Measurements from ENCODE around the gene FARP1. TPM values are rescaled to one million over a fixed set of nuclear protein-coding genes. Genes with fewer than 3 reads are reported as not detected.

The FARP1 gene
- total and polyA plus RNA-seq, 2 of the 8 experiments (the other 6 are each of a cell fraction or from before 2014, with no cell fraction given): 24.7 to 104 TPM

DNA sequence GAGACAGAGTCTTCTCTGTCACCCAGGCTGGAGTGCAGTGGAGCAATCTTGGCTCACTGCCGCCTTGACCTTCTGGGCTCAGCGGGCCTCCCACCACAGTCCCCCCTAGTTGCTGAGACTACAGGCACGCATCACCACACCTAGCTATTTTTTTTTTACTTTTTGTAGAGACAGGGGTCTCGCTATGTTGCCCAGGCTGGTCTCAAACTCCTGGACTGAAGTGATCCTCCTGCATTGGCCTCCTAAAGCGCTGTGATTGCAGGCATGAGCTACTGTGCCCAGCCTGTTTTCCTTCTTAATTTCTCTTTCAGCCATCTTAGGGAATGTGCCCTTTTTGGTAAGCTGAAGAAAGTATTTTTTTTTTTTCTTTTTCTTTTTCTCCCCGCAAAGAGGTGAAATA, 76.8 kb downstream of the FARP1 start (continued):
- TF ChIP-seq, protein P1, sequence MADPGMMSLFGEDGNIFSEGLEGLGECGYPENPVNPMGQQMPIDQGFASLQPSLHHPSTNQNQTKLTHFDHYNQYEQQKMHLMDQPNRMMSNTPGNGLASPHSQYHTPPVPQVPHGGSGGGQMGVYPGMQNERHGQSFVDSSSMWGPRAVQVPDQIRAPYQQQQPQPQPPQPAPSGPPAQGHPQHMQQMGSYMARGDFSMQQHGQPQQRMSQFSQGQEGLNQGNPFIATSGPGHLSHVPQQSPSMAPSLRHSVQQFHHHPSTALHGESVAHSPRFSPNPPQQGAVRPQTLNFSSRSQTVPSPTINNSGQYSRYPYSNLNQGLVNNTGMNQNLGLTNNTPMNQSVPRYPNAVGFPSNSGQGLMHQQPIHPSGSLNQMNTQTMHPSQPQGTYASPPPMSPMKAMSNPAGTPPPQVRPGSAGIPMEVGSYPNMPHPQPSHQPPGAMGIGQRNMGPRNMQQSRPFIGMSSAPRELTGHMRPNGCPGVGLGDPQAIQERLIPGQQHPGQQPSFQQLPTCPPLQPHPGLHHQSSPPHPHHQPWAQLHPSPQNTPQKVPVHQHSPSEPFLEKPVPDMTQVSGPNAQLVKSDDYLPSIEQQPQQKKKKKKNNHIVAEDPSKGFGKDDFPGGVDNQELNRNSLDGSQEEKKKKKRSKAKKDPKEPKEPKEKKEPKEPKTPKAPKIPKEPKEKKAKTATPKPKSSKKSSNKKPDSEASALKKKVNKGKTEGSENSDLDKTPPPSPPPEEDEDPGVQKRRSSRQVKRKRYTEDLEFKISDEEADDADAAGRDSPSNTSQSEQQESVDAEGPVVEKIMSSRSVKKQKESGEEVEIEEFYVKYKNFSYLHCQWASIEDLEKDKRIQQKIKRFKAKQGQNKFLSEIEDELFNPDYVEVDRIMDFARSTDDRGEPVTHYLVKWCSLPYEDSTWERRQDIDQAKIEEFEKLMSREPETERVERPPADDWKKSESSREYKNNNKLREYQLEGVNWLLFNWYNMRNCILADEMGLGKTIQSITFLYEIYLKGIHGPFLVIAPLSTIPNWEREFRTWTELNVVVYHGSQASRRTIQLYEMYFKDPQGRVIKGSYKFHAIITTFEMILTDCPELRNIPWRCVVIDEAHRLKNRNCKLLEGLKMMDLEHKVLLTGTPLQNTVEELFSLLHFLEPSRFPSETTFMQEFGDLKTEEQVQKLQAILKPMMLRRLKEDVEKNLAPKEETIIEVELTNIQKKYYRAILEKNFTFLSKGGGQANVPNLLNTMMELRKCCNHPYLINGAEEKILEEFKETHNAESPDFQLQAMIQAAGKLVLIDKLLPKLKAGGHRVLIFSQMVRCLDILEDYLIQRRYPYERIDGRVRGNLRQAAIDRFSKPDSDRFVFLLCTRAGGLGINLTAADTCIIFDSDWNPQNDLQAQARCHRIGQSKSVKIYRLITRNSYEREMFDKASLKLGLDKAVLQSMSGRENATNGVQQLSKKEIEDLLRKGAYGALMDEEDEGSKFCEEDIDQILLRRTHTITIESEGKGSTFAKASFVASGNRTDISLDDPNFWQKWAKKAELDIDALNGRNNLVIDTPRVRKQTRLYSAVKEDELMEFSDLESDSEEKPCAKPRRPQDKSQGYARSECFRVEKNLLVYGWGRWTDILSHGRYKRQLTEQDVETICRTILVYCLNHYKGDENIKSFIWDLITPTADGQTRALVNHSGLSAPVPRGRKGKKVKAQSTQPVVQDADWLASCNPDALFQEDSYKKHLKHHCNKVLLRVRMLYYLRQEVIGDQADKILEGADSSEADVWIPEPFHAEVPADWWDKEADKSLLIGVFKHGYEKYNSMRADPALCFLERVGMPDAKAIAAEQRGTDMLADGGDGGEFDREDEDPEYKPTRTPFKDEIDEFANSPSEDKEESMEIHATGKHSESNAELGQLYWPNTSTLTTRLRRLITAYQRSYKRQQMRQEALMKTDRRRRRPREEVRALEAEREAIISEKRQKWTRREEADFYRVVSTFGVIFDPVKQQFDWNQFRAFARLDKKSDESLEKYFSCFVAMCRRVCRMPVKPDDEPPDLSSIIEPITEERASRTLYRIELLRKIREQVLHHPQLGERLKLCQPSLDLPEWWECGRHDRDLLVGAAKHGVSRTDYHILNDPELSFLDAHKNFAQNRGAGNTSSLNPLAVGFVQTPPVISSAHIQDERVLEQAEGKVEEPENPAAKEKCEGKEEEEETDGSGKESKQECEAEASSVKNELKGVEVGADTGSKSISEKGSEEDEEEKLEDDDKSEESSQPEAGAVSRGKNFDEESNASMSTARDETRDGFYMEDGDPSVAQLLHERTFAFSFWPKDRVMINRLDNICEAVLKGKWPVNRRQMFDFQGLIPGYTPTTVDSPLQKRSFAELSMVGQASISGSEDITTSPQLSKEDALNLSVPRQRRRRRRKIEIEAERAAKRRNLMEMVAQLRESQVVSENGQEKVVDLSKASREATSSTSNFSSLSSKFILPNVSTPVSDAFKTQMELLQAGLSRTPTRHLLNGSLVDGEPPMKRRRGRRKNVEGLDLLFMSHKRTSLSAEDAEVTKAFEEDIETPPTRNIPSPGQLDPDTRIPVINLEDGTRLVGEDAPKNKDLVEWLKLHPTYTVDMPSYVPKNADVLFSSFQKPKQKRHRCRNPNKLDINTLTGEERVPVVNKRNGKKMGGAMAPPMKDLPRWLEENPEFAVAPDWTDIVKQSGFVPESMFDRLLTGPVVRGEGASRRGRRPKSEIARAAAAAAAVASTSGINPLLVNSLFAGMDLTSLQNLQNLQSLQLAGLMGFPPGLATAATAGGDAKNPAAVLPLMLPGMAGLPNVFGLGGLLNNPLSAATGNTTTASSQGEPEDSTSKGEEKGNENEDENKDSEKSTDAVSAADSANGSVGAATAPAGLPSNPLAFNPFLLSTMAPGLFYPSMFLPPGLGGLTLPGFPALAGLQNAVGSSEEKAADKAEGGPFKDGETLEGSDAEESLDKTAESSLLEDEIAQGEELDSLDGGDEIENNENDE (IDR thresholded peaks at IDR 0.05; ENCODE audit: insufficient replicate concordance, low read length): no peak

Data from H1 (cell line).